ENCODE data around the gene SOSTDC1. TPM values are rescaled to one million over a fixed set of nuclear protein-coding genes. Genes with fewer than 3 reads are reported as not detected.

SOSTDC1 gene
- total RNA-seq, 2 experiments from 2014 or later: not detected

- ChIA-PET CTCF (interaction anchor here (0.5 to 5.4 kb wide), 7 partner anchors 9 to 356 kb away, joined by 3 to 63 read pairs (median 3); partner anchors contain the start of gene CRPPA), POLR2A (interaction anchor here (0.6 to 3.4 kb wide), 2 partner anchors 13 to 212 kb away, joined by 3 to 22 read pairs; partner anchors contain the start of genes ANKMY2 and CRPPA)
- no peaks in the 10 kb centered on the region for H3K4me1 Mint-ChIP-seq (ENCODE audit: low read depth)
- H3K4me3 Mint-ChIP-seq: no peak overlapping the region
- ATAC-seq (no peak), DNase-seq (no peak)
- no peak for TF ChIP-seq CTCF (IDR thresholded peaks at IDR 0.05)
- H3K27me3 Mint-ChIP-seq: no peaks in the 10 kb centered on the region
- intact Hi-C loops (cut with micrococcal nuclease): no loop called here
- no peaks in the 10 kb centered on the region for H3K36me3 Mint-ChIP-seq (ENCODE audit: low read depth)
- H3K27ac Mint-ChIP-seq: no peak overlapping the region
- no peaks in the 10 kb centered on the region for H3K9me3 Mint-ChIP-seq
Measured at GRCh38 chr7:16433568-16434122, 31.9 kb downstream of the SOSTDC1 start.

GRCh38 chr7:16432425-16432731, 33.2 kb downstream of the SOSTDC1 start:
- H3K27ac Mint-ChIP-seq: no peak overlapping the region
- no peak for ATAC-seq
- ChIA-PET POLR2A (interaction anchor here (3.4 kb wide), 1 partner anchor 11 kb away, joined by 22 read pairs; the partner anchor contains the start of gene CRPPA), CTCF (interaction anchor here (0.6 to 5.4 kb wide), 6 partner anchors 11 to 133 kb away, joined by 3 to 63 read pairs (median 4); partner anchors contain the start of gene CRPPA)
- H3K4me1 Mint-ChIP-seq (ENCODE audit: low read depth): no peaks in the 10 kb centered on the region
- H3K36me3 Mint-ChIP-seq (ENCODE audit: low read depth): no peaks in the 10 kb centered on the region
- no peak for DNase-seq
- H3K9me3 Mint-ChIP-seq: no peaks in the 10 kb centered on the region
- peak; percentile 15 for TF ChIP-seq CTCF (IDR thresholded peaks at IDR 0.05)
- no peak overlapping the region for H3K4me3 Mint-ChIP-seq
- H3K27me3 Mint-ChIP-seq: no peaks in the 10 kb centered on the region
- intact Hi-C loops (cut with micrococcal nuclease): loop anchor here (1.0 kb wide), 1 partner anchor 133 kb away; no protein-coding TSS in a partner anchor

GRCh38 chr7:16431646-16432424, 33.7 kb downstream of the SOSTDC1 start:
- DNase-seq (peak; percentile 54), ATAC-seq (peak; percentile 74)
- Mint-ChIP-seq H3K36me3 (ENCODE audit: low read depth) (no peaks in the 10 kb centered on the region), H3K27ac (no peak overlapping the region), H3K4me3 (no peak overlapping the region), H3K4me1 (ENCODE audit: low read depth) (no peaks in the 10 kb centered on the region), H3K27me3 (no peaks in the 10 kb centered on the region), H3K9me3 (no peaks in the 10 kb centered on the region)
- intact Hi-C loops (cut with micrococcal nuclease): loop anchor here (1.0 kb wide), 1 partner anchor 133 kb away; no protein-coding TSS in a partner anchor
- peak; percentile 52 for TF ChIP-seq CTCF (IDR thresholded peaks at IDR 0.05)
- ChIA-PET POLR2A (interaction anchor here (3.4 kb wide), 1 partner anchor 11 kb away, joined by 22 read pairs; the partner anchor contains the start of gene CRPPA), CTCF (interaction anchor here (0.6 to 5.4 kb wide), 9 partner anchors 11 to 134 kb away, joined by 3 to 63 read pairs (median 3); partner anchors contain the start of gene CRPPA)

GRCh38 chr7:16430133-16430532, 35.4 kb downstream of the SOSTDC1 start:
- H3K36me3 Mint-ChIP-seq (ENCODE audit: low read depth): no peaks in the 10 kb centered on the region
- H3K9me3 Mint-ChIP-seq: no peaks in the 10 kb centered on the region
- H3K4me1 Mint-ChIP-seq (ENCODE audit: low read depth): no peaks in the 10 kb centered on the region
- DNase-seq (no peak), ATAC-seq (no peak)
- intact Hi-C loops (cut with micrococcal nuclease): no loop called here
- CTCF ChIA-PET: interaction anchor here (4.0 to 5.4 kb wide), 2 partner anchors 9 to 135 kb away, joined by 25 to 63 read pairs; partner anchors contain the start of gene CRPPA
- POLR2A ChIA-PET: interaction anchor here (0.6 kb wide), 1 partner anchor 488 kb away, joined by 3 read pairs; no protein-coding TSS in a partner anchor
- no peaks in the 10 kb centered on the region for H3K27me3 Mint-ChIP-seq
- H3K27ac Mint-ChIP-seq: no peak overlapping the region
- no peak overlapping the region for H3K4me3 Mint-ChIP-seq
- TF ChIP-seq CTCF (IDR thresholded peaks at IDR 0.05): no peak

Measured in activated CD8-positive, alpha-beta T cell treated with anti-CD3 and anti-CD28 coated beads for 36 hours (primary cell).